Gastrocnemius medialis (tissue), 4 donors: ENCODE results near the gene PEX16. TPM values are rescaled to one million over a fixed set of nuclear protein-coding genes. Genes with fewer than 3 reads are reported as not detected.

Source experiments
- ATAC-seq, 2 donors: fragments of 150-250 bp; one replicate each; pipeline ENCODE4 v1.9.1; 2016
- DNase-seq, 2 donors: peaks; one replicate each; pipeline ENCODE4 v3.0.0-alpha.2; 2019
- H3K27ac ChIP-seq, 4 donors: fragments of 200-600 bp; sonication (generic); 1 replicate in 1 of 4; 2 replicates in 3 of 4; pipeline ENCODE4 v1.5.1; 2016 to 2018; ENCODE audit warnings: mild to moderate bottlenecking in 2 of 4, moderate library complexity in 1 of 4
- H3K27me3 ChIP-seq, 3 donors: fragments of 200-600 bp; sonication (generic) in 2 of 3; 1 replicate in 1 of 3; 2 replicates in 2 of 3; pipeline versions ENCODE4 v1.5.1 to v1.6.0; 2016 to 2019; ENCODE audit warnings: mild to moderate bottlenecking in 1 of 3, moderate library complexity in 1 of 3
- H3K36me3 ChIP-seq, 2 donors: fragments of 200-600 bp; sonication (generic) in 1 of 2; one replicate each; pipeline ENCODE4 v1.5.1; 2017 to 2018
- H3K4me1 ChIP-seq, 2 donors: fragments of 200-600 bp; sonication (generic) in 1 of 2; one replicate each; pipeline ENCODE4 v1.5.1; 2016 to 2017; ENCODE audit warnings: mild to moderate bottlenecking in 2 of 2
- H3K4me3 ChIP-seq, 4 donors: fragments of 200-600 bp; sonication (generic) in 3 of 4; 1 replicate in 1 of 4; 2 replicates in 3 of 4; pipeline ENCODE4 v1.5.1; 2016 to 2019; ENCODE audit warnings: mild to moderate bottlenecking in 2 of 4
- H3K9me3 ChIP-seq, 3 donors: fragments of 200-600 bp; sonication (generic) in 2 of 3; 1 replicate in 1 of 3; 2 replicates in 2 of 3; pipeline ENCODE4 v1.5.1; 2016 to 2019
- POLR2A ChIP-seq, 2 donors: fragments of 450-650 bp; IDR thresholded peaks; one replicate each; pipeline ENCODE4 v1.6.1; 2017; ENCODE audit warnings: antibody characterized with exemption in 2 of 2, mild to moderate bottlenecking in 2 of 2, moderate library complexity in 2 of 2
- in situ Hi-C, 4 donors: fragments of 200-750 bp; cut with MboI; loops; one replicate each; pipeline versions ENCODE4 v1.15.0 to v1.8.0; 2017; ENCODE audit warnings: low sequenced_read_pairs in 4 of 4
- intact Hi-C: fragments of 100-400 bp; cut with DNase I; formaldehyde crosslinking; loops from one replicate; pipeline ENCODE4 v1.15.1; 2023; ENCODE audit warnings: low total_unique reads
- total RNA-seq, 4 donors: library from RNA; depleted of rRNA; stranded (reverse); fragments of >200 nt; gene quantifications; one replicate each; pipeline versions ENCODE4 v1.1.0 to v1.2.3, GENCODE V29; 2016
- TF ChIP-seq, protein P1 (sequence below), 5 experiments: fragments of 450-650 bp in 3 of 5; fragments of 200-600 bp in 2 of 5; sonication (generic) in 2 of 5; IDR thresholded peaks in 4 of 5; conservative IDR thresholded peaks in 1 of 5; 1 replicate in 4 of 5; 2 replicates in 1 of 5; pipeline ENCODE4 v1.5.1; 2016 to 2019; ENCODE audit warnings: antibody characterized with exemption in 5 of 5, mild to moderate bottlenecking in 3 of 5, moderate library complexity in 3 of 5

The PEX16 gene
- total RNA-seq, 4 donors from 2014 or later, result 18.5 to 27.2 (median 20.5) TPM

DNA sequence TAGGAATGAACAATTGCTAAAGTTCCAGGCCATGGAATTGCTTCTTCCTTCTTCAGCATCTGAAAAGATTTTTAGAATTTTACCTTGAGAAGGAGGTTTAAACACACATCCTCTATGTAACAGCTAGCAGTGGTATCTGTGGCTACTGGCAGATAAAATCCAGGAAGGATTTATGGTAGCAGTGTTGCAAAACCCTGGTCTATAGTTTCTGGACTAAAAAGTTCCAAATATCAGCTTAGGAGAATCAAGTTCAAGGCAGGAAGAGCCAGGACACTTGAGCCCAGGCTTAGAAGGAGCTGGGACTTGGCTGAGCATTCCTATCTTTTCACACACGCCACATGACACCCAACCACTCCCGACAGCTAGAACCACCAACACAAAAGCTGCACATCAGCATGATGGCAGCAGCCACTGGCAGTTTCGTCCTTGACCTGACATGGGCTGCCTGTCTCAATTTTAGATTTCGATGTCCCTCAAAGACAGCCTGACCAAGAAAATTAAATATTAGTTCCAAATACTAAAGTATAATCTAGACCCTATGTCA is 18.9 kb upstream of the PEX16 start:
- H3K4me1 ChIP-seq, result peaks cover 0 to 7% of the 10 kb centered on the region in 2 donors
- TF ChIP-seq POLR2A (IDR thresholded peaks at IDR 0.05), result no peak
- TF ChIP-seq, protein P1, sequence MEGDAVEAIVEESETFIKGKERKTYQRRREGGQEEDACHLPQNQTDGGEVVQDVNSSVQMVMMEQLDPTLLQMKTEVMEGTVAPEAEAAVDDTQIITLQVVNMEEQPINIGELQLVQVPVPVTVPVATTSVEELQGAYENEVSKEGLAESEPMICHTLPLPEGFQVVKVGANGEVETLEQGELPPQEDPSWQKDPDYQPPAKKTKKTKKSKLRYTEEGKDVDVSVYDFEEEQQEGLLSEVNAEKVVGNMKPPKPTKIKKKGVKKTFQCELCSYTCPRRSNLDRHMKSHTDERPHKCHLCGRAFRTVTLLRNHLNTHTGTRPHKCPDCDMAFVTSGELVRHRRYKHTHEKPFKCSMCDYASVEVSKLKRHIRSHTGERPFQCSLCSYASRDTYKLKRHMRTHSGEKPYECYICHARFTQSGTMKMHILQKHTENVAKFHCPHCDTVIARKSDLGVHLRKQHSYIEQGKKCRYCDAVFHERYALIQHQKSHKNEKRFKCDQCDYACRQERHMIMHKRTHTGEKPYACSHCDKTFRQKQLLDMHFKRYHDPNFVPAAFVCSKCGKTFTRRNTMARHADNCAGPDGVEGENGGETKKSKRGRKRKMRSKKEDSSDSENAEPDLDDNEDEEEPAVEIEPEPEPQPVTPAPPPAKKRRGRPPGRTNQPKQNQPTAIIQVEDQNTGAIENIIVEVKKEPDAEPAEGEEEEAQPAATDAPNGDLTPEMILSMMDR (IDR thresholded peaks at IDR 0.05 in 4 of 5, conservative IDR thresholded peaks at IDR 0.05 in 1 of 5), result no peak
- H3K36me3 ChIP-seq, result peaks cover 0 to 44% of the 10 kb centered on the region in 2 donors
- peak overlapping the region in 1 of 4 donors; percentile 42 for H3K27ac ChIP-seq
- intact Hi-C loops, result no loop called here
- H3K27me3 ChIP-seq, result no peaks in the 10 kb centered on the region
- H3K4me3 ChIP-seq, result no peak overlapping the region
- peak; percentile 40 to 56 for ATAC-seq
- no peak for DNase-seq
- no peaks in the 10 kb centered on the region for H3K9me3 ChIP-seq
- in situ Hi-C loops, result no loop called here

- intact Hi-C loops, result no loop called here
- no peaks in the 10 kb centered on the region for H3K27me3 ChIP-seq
- in situ Hi-C loops, result no loop called here
- DNase-seq (no peak), ATAC-seq (no peak)
- H3K36me3 ChIP-seq, result peaks cover 0 to 42% of the 10 kb centered on the region in 2 donors
- peaks cover 0 to 8% of the 10 kb centered on the region in 2 donors for H3K4me1 ChIP-seq
- no peak overlapping the region for H3K27ac ChIP-seq
- H3K9me3 ChIP-seq, result no peaks in the 10 kb centered on the region
- H3K4me3 ChIP-seq, result no peak overlapping the region
- TF ChIP-seq, protein P1 (IDR thresholded peaks at IDR 0.05 in 4 of 5, conservative IDR thresholded peaks at IDR 0.05 in 1 of 5), result no peak
- TF ChIP-seq POLR2A (IDR thresholded peaks at IDR 0.05), result no peak
Observed at GRCh38 chr11:45935349-45936064, 17.8 kb upstream of the PEX16 start.

DNA sequence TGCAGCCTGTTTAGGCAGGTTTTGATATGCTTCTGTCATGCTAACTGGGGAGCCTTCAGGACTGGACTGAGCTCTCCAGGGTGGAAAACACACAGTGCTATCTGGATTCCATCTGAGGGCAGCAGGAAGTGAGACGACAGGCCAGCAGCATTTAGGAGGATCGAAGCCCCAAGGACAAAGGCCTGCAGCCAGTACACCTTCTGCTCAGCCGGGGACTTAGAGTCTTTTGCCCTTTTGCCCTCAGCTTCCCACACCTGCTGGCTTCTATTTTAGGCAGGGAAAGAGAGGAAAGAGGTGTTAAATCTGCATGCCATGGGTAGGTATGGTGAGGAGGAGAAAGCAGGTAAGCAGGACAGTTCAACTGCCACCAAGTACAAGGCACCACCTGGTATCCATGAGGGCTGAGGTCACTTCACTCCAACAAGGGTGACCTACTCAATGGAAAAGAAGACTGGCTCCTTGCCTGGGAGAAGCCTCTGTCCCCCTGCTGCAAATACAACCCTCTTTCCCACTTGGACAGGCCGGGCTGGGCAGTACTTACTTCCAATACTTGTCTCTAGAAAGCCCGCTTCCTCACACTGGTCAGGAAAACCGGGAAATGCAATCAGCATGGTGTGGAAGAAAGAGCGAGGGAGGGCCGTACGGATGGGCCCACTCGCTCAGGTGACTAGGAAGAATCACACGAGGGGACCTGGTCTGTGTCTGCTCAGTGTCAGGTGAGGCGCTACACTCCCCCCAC is 17.1 kb upstream of the PEX16 start:
- peaks cover 3 to 12% of the 10 kb centered on the region in 2 donors for H3K4me1 ChIP-seq
- H3K9me3 ChIP-seq, result no peaks in the 10 kb centered on the region
- ATAC-seq (no peak), DNase-seq (no peak)
- TF ChIP-seq, protein P1 (IDR thresholded peaks at IDR 0.05 in 4 of 5, conservative IDR thresholded peaks at IDR 0.05 in 1 of 5), result no peak
- H3K27me3 ChIP-seq, result no peaks in the 10 kb centered on the region
- in situ Hi-C loops (no loop called here), intact Hi-C loops (no loop called here)
- no peak overlapping the region for H3K4me3 ChIP-seq
- peaks cover 0 to 42% of the 10 kb centered on the region in 2 donors for H3K36me3 ChIP-seq
- H3K27ac ChIP-seq, result no peak overlapping the region

DNA sequence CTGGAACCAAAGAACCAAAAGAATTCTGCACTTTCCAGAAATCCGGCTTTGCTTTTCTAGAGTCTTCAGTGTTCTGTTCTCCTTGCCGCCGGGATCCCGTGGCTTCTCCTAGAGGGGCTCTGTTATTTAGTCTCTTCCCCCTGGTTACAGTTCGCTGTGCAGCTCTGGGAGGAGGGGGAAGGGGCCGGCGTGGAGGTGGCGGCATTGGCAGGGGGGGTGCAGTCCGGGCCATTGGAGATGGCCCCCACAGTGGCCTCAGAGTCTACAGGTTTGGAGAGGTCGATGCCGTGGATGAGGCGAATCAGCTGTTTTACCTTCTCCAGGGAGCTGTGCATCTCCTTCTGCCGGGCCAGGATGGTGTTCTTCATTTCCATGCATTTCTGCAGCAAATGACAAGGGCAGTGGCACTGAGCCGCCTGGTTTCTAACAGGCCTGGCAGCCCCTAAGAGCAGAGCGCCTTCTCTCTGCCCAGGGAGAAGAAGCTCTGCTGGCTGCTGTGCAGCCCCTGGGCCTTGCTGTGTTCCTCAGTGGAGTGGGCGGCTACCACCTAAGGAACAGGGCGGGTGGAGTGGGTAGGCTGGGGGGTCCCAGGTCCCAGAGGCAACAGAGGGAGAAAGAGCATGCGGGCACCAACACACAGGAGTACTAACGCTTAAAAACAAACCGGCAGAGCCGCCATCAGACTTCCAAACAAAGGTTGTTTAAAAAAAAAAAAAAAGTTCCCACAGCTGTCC is 16.3 kb upstream of the PEX16 start:
- no peak for DNase-seq
- no peak for ATAC-seq
- TF ChIP-seq, protein P1 (IDR thresholded peaks at IDR 0.05 in 4 of 5, conservative IDR thresholded peaks at IDR 0.05 in 1 of 5), result no peak
- TF ChIP-seq POLR2A (IDR thresholded peaks at IDR 0.05), result no peak
- Histone ChIP-seq H3K36me3 (peaks cover 0 to 42% of the 10 kb centered on the region in 2 donors), H3K9me3 (no peaks in the 10 kb centered on the region), H3K27me3 (no peaks in the 10 kb centered on the region), H3K27ac (no peak overlapping the region), H3K4me1 (peaks cover 3 to 12% of the 10 kb centered on the region in 2 donors), H3K4me3 (no peak overlapping the region)
- intact Hi-C loops (no loop called here), in situ Hi-C loops (no loop called here)
